Activated CD8-positive, alpha-beta T cell treated with anti-CD3 and anti-CD28 coated beads for 36 hours (primary cell): Measurements from ENCODE around the gene CLEC20A. TPM values are rescaled to one million over a fixed set of nuclear protein-coding genes. Genes with fewer than 3 reads are reported as not detected.

Experiments used
- ATAC-seq: fragments of 200-7000 bp; cut with Tn5 transposase; one replicate; pipeline ENCODE4 v1.10.0; 2021; ENCODE audit warnings: mild to moderate bottlenecking, moderate library complexity
- CTCF ChIA-PET: fragments of 350-600 bp; sonication (Branson Sonifier 250); formaldehyde crosslinking; loops from one replicate; lab custom pipeline; 2021; ENCODE audit warnings: antibody characterized with exemption; lab: Charles Lee
- POLR2A ChIA-PET: fragments of 350-600 bp; sonication (Branson Sonifier 250); formaldehyde crosslinking; loops from one replicate; lab custom pipeline; 2021; ENCODE audit warnings: antibody characterized with exemption; lab: Charles Lee
- DNase-seq: peaks from one replicate; pipeline ENCODE4 v3.0.0-alpha.2; 2020
- H3K27ac Mint-ChIP-seq: one replicate; pipeline ENCODE4 v1.8.0; 2021; ENCODE audit warnings: mild to moderate bottlenecking, mixed read lengths
- H3K27me3 Mint-ChIP-seq: one replicate; pipeline ENCODE4 v1.8.0; 2021; ENCODE audit warnings: mixed read lengths
- H3K36me3 Mint-ChIP-seq: one replicate; pipeline ENCODE4 v1.8.0; 2021; ENCODE audit warnings: low read depth, mixed read lengths
- H3K4me1 Mint-ChIP-seq: one replicate; pipeline ENCODE4 v1.8.0; 2021; ENCODE audit warnings: low read depth, mixed read lengths
- H3K4me3 Mint-ChIP-seq: one replicate; pipeline ENCODE4 v1.8.0; 2021; ENCODE audit warnings: mild to moderate bottlenecking, moderate library complexity, mixed read lengths
- H3K9me3 Mint-ChIP-seq: one replicate; pipeline ENCODE4 v1.8.0; 2021; ENCODE audit warnings: mixed read lengths
- intact Hi-C: fragments of 100-400 bp; cut with micrococcal nuclease; formaldehyde crosslinking; loops from one replicate; pipeline ENCODE4 v1.10.0; 2022
- total RNA-seq, 2 experiments: library from RNA; stranded (reverse); gene quantifications; one replicate each; pipeline ENCODE4 v1.2.3, GENCODE V29; 2021
- TF ChIP-seq, protein P1 (sequence below): fragments of 200-600 bp; IDR thresholded peaks from one replicate; pipeline ENCODE4 v1.8.0; 2022; ENCODE audit warnings: antibody characterized with exemption, mild to moderate bottlenecking

The CLEC20A gene
- total RNA-seq, 2 experiments from 2014 or later = not detected

DNA sequence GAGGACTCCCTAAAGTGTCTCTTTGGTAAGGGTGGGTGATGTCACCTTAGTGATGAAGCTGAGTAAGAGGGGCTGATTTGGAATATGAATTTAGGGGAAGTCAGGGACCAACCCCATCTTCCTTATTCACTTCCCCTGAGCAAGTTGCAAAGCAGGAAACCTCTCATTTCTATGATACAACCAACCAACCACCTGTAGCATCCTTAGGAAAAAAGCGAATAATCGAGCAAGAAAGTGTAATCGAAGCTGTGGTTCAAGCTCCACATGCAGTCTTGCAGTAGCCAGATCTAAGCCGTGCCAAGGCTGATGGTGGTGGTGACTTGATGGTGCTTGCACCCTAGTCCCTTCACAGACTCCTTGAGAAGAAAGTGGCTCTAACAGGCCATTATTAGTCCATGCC is 19.3 kb upstream of the CLEC20A start:
- TF ChIP-seq, protein P1, sequence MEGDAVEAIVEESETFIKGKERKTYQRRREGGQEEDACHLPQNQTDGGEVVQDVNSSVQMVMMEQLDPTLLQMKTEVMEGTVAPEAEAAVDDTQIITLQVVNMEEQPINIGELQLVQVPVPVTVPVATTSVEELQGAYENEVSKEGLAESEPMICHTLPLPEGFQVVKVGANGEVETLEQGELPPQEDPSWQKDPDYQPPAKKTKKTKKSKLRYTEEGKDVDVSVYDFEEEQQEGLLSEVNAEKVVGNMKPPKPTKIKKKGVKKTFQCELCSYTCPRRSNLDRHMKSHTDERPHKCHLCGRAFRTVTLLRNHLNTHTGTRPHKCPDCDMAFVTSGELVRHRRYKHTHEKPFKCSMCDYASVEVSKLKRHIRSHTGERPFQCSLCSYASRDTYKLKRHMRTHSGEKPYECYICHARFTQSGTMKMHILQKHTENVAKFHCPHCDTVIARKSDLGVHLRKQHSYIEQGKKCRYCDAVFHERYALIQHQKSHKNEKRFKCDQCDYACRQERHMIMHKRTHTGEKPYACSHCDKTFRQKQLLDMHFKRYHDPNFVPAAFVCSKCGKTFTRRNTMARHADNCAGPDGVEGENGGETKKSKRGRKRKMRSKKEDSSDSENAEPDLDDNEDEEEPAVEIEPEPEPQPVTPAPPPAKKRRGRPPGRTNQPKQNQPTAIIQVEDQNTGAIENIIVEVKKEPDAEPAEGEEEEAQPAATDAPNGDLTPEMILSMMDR = no peak
- CTCF ChIA-PET = interaction anchor here (2.1 to 2.4 kb wide), 2 partner anchors 14 to 17 kb away, joined by 7 to 8 read pairs; no protein-coding TSS in a partner anchor
- no peak overlapping the region for H3K4me3 Mint-ChIP-seq

DNA sequence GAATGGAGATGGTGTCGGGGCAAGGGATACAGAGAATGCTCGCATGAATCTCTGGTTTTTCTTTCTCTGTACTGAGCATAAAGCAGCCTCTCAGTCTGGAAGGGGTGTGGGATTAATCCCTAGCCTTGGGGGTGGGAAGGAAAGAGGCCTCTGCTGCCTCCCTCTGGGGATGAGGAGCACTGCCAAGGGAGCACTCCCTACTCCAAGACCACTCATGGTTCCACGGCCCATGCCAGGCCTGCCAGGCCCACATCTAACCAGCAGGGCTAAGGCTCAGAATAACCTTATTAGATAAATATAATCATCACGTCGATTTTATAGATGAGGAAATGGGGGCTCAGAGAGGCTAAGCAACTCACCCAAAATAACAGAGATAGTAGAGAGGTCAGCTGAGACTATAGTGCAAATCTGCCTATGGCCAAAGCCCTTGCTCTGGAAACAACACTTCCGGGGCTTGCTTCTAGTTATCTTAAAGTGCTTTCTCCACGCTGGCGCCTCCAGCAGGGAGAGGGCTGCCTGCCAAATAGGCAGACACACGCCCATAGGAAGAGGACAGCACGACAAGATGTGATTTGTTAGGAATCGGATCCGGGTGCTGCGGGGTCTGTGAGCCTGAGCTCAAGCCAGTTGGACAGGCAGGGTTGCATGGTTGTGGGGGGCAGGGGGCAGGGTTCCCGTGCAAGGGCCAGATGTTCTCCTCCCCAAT is 16.7 kb upstream of the CLEC20A start:
- no peak overlapping the region for H3K27ac Mint-ChIP-seq
- H3K4me3 Mint-ChIP-seq = no peak overlapping the region
- TF ChIP-seq, protein P1 = no peak
- intact Hi-C loops = no loop called here
- H3K4me1 Mint-ChIP-seq = no peaks in the 10 kb centered on the region
- H3K36me3 Mint-ChIP-seq = no peaks in the 10 kb centered on the region
- ChIA-PET POLR2A (no interaction called here), CTCF (interaction anchor here (2.4 kb wide), 1 partner anchor 12 kb away, joined by 10 read pairs; no protein-coding TSS in a partner anchor)
- DNase-seq (no peak), ATAC-seq (no peak)
- H3K27me3 Mint-ChIP-seq = no peaks in the 10 kb centered on the region
- H3K9me3 Mint-ChIP-seq = no peaks in the 10 kb centered on the region

More for the DNA sequence above, 19.3 kb upstream of the CLEC20A start:
- no peak for ATAC-seq
- DNase-seq = no peak
- POLR2A ChIA-PET = no interaction called here
- intact Hi-C loops = no loop called here
- Mint-ChIP-seq H3K27ac (no peak overlapping the region), H3K9me3 (no peaks in the 10 kb centered on the region), H3K27me3 (peaks cover 2% of the 10 kb centered on the region), H3K4me1 (no peaks in the 10 kb centered on the region), H3K36me3 (no peaks in the 10 kb centered on the region)

DNA sequence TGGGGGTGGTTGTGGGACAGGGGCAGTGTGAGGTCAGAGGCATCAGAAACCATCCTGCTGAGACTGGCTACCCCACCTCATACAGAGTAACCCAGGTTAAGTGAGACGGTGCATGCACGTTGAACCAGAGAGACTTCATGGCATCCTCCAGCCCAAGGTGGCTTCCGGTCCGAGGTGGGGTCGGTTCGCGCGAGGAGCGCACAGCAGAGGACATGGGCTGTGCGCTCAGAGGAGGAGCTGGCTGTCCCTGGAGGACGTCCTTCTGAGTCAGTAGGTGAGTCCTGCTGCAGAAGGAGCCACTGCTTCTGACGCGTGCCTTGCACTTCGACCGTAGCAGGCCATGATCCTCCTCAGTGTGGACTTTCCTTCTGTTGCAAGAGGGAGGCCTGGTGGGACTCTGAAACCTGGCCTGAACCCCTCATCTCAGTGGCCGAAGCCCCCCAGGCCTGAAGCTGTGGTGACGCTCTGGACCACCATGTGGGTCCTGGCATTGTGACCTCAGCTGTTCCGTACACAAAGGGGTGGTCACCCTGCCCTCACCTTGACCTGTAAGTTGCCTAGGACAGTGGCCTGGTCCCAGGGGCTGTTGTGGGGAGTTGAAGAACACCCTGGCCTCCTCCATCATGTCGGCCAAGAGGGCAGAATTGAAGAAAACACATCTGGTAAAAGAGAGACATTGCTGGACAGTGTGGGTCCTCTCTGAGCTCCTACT is 16.0 kb upstream of the CLEC20A start, which contains the start of gene TEX35:
TSS of gene TEX35 (plus strand) at position 544 of the 712 bp plus-strand sequence. CDS start at position 624, 80 bp downstream.
- H3K36me3 Mint-ChIP-seq = no peaks in the 10 kb centered on the region
- no peak for DNase-seq
- ATAC-seq = no peak
- CTCF ChIA-PET = interaction anchor here (1.0 to 2.4 kb wide), 2 partner anchors 11 to 27 kb away, joined by 3 to 10 read pairs; no protein-coding TSS in a partner anchor
- H3K9me3 Mint-ChIP-seq = no peaks in the 10 kb centered on the region
- H3K27ac Mint-ChIP-seq = no peak within 1 kb of the TSS
- H3K4me1 Mint-ChIP-seq = no peaks in the 10 kb centered on the region
- H3K27me3 Mint-ChIP-seq = no peaks in the 10 kb centered on the region
- intact Hi-C loops = no loop called here
- POLR2A ChIA-PET = no interaction called here
- TF ChIP-seq, protein P1 = no peak
- no peak within 1 kb of the TSS for H3K4me3 Mint-ChIP-seq

DNA sequence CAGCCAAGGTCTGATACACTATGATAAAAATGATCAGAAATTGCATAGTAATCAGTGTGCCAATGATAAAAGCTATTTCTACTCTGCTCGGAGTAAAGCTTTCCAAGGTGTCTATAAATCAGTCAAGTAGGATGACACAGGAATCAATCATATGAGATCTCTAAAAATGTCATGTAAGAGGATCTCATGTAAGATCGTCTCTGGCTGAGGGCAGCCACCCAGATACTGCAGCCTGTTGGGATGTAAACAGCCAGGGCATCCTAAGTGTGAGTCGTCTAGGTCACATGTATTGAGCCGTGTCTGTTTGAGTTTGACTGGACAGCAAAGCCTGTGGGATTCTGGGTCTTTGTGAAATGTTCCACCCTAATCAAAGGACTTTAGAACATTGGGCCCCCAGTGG is 13.4 kb upstream of the CLEC20A start:
- Mint-ChIP-seq H3K27me3 (no peaks in the 10 kb centered on the region), H3K4me1 (no peaks in the 10 kb centered on the region), H3K9me3 (no peaks in the 10 kb centered on the region), H3K4me3 (no peak overlapping the region), H3K27ac (no peak overlapping the region), H3K36me3 (no peaks in the 10 kb centered on the region)
- intact Hi-C loops = no loop called here
- ATAC-seq (no peak), DNase-seq (no peak)
- TF ChIP-seq, protein P1 = no peak
- POLR2A ChIA-PET = no interaction called here
- CTCF ChIA-PET = no interaction called here
